Smooth muscle cell (in vitro differentiated cells): ENCODE measurements around the gene ASNS. TPM values are rescaled to one million over a fixed set of nuclear protein-coding genes. Genes with fewer than 3 reads are reported as not detected.
"Not testable (repeated sequence)": the region's sequence is repeated elsewhere in the genome, so short reads cannot be mapped to it uniquely, and the experiment has no call there.

Experiments
- DNase-seq: peaks from one replicate; lab custom pipeline; 2025; ENCODE audit not compliant: unreplicated experiment; lab: John Stamatoyannopoulos, UW
- H2AFZ ChIP-seq: fragments of 200-600 bp; sonication (generic); 2 replicates; pipeline ENCODE4 v1.6.0; 2016; ENCODE audit warnings: antibody characterized with exemption, low read depth, mild to moderate bottlenecking
- H3F3A ChIP-seq: fragments of 200-600 bp; sonication (generic); 2 replicates; pipeline ENCODE4 v1.6.0; 2017; ENCODE audit warnings: antibody characterized with exemption, low read depth
- H3K27ac ChIP-seq: fragments of 200-600 bp; sonication (generic); 2 replicates; pipeline ENCODE4 v1.5.1; 2016; ENCODE audit warnings: low read depth, mild to moderate bottlenecking
- H3K27me3 ChIP-seq: fragments of 200-600 bp; sonication (generic); 2 replicates; pipeline ENCODE4 v1.6.1; 2016; ENCODE audit warnings: low read depth, mild to moderate bottlenecking
- H3K36me3 ChIP-seq: fragments of 200-600 bp; sonication (generic); 2 replicates; pipeline ENCODE4 v1.5.1; 2016; ENCODE audit warnings: low read depth
- H3K4me1 ChIP-seq: fragments of 200-600 bp; sonication (generic); 2 replicates; pipeline ENCODE4 v1.5.1; 2016; ENCODE audit warnings: low read depth
- H3K4me2 ChIP-seq: fragments of 200-600 bp; sonication (generic); 2 replicates; pipeline ENCODE4 v1.6.0; 2016; ENCODE audit warnings: mild to moderate bottlenecking
- H3K4me3 ChIP-seq: fragments of 200-600 bp; sonication (generic); 2 replicates; pipeline ENCODE4 v1.5.1; 2016; ENCODE audit warnings: mild to moderate bottlenecking
- H3K79me2 ChIP-seq: fragments of 200-600 bp; sonication (generic); 2 replicates; pipeline ENCODE4 v1.6.0; 2016; ENCODE audit warnings: low read depth, mild to moderate bottlenecking
- H3K9ac ChIP-seq: fragments of 200-600 bp; sonication (generic); 2 replicates; pipeline ENCODE4 v1.6.0; 2016; ENCODE audit warnings: low read depth
- H3K9me3 ChIP-seq: fragments of 200-600 bp; sonication (generic); replicated peaks from 2 replicates; pipeline ENCODE4 v1.5.1; 2016; ENCODE audit warnings: low read depth
- H4K20me1 ChIP-seq: fragments of 200-600 bp; sonication (generic); 2 replicates; pipeline ENCODE4 v1.6.0; 2016; ENCODE audit warnings: low read depth
- CTCF ChIP-seq: fragments of 200-600 bp; sonication (generic); IDR thresholded peaks from 2 replicates; pipeline ENCODE4 v1.5.1; 2017; ENCODE audit warnings: borderline replicate concordance, mild to moderate bottlenecking, antibody characterized with exemption; ENCODE audit not compliant: insufficient read depth, poor library complexity, severe bottlenecking
- WGBS: methylation state at CpG from one replicate; pipeline ENCODE4 v1.1.7; 2016; ENCODE audit warnings: low lambda C conversion rate; 5-methylcytosine and 5-hydroxymethylcytosine counted together
- polyA plus RNA-seq: library from polyadenylated mRNA; unstranded; fragments of >200 nt; fragmentation: Nextera tagmentation; extraction: Ambion mirVana; gene quantifications from 2 replicates; pipeline ENCODE4 v1.2.1, GENCODE V29; 2016
- total RNA-seq: library from RNA; depleted of rRNA; stranded (reverse); fragments of >200 nt; gene quantifications from 2 replicates; pipeline ENCODE4 v1.2.3, GENCODE V29; 2014

Gene ASNS, protein sequence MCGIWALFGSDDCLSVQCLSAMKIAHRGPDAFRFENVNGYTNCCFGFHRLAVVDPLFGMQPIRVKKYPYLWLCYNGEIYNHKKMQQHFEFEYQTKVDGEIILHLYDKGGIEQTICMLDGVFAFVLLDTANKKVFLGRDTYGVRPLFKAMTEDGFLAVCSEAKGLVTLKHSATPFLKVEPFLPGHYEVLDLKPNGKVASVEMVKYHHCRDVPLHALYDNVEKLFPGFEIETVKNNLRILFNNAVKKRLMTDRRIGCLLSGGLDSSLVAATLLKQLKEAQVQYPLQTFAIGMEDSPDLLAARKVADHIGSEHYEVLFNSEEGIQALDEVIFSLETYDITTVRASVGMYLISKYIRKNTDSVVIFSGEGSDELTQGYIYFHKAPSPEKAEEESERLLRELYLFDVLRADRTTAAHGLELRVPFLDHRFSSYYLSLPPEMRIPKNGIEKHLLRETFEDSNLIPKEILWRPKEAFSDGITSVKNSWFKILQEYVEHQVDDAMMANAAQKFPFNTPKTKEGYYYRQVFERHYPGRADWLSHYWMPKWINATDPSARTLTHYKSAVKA
- total RNA-seq (62.6 and 68.8 TPM in 2 replicates), polyA plus RNA-seq (56.7 and 63.7 TPM in 2 replicates)

- 1% methylated on average over 57 of the region's 58 CpGs for WGBS
Observed at GRCh38 chr7:97872025-97872669, at the start of gene ASNS. ASNS (minus strand) TSS chr7:97872408; CDS start chr7:97869156, 3,252 bp downstream.

DNA sequence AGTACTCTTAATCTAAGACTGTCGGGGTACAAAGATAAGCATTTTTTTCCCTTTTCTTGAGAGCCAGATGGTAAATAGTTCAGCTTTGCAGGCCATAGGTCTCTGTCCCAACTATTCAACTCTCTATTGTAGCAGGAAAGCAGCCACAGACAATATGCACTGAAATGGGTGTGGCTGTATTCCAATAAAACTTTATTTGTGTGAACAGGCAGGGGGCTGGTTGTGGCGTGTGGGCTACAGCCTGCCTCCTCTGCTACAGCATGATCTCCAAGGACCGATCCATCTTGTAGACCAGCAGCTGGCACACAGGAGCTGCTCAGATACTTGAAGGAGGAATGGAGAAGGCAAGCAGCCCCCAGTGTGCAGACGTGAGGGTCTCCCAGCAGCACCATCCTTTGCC lies 49.0 kb upstream of the ASNS start:
- not testable (repeated sequence) for H3K9me3 ChIP-seq, H3F3A ChIP-seq, H3K27me3 ChIP-seq, H2AFZ ChIP-seq, H4K20me1 ChIP-seq, H3K9ac ChIP-seq, H3K36me3 ChIP-seq, H3K27ac ChIP-seq, DNase-seq, H3K4me1 ChIP-seq, H3K79me2 ChIP-seq, H3K4me2 ChIP-seq, H3K4me3 ChIP-seq
- 79% methylated on average over 4 of the region's 4 CpGs for WGBS

More at GRCh38 chr7:97872025-97872669, at the start of gene ASNS:
- Histone ChIP-seq H3K27ac (peak within 1 kb of the TSS; percentile 52), H3F3A (no peaks in the 10 kb centered on the region), H3K79me2 (peaks cover 32% of the 10 kb centered on the region), H3K36me3 (no peaks in the 10 kb centered on the region), H3K27me3 (no peaks in the 10 kb centered on the region), H4K20me1 (peaks cover 8% of the 10 kb centered on the region), H3K4me3 (peak within 1 kb of the TSS; percentile 86), H3K4me2 (peak within 1 kb of the TSS; percentile 87), H3K4me1 (peaks cover 8% of the 10 kb centered on the region), H2AFZ (peak within 1 kb of the TSS; percentile 93), H3K9ac (peak within 1 kb of the TSS; percentile 77), H3K9me3 (no peaks in the 10 kb centered on the region)
- no peak for TF ChIP-seq CTCF
- peak; percentile 68 for DNase-seq

DNA sequence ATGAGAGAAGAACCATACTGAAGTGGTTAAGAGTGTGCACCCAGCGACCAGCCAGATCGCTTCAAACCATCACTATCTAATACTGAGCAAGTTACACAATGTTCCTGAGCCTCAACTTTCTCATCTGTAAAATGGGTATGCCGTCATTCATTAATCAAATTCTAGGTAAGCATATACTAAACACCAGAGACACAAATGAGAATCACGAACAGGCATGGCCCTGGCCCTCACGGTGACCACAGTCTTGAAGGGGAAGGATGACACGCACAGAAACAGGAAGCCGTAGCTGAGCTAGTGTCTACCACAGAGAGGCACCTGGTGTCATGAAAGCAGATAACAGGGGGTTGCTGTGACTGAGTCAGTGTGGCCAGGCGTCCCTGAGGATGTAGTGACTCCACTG lies 43.1 kb upstream of the ASNS start:
- not testable (repeated sequence) for DNase-seq, H3K9ac ChIP-seq, H3K9me3 ChIP-seq, H4K20me1 ChIP-seq, H3K4me2 ChIP-seq, H3K27ac ChIP-seq, H3K4me3 ChIP-seq, H3K36me3 ChIP-seq, H3F3A ChIP-seq, H3K4me1 ChIP-seq, H3K79me2 ChIP-seq, H3K27me3 ChIP-seq, H2AFZ ChIP-seq
- 91% methylated on average over 8 of the region's 8 CpGs for WGBS

GRCh38 chr7:97912294-97912693 lies 40.1 kb upstream of the ASNS start:
- H3K9me3 ChIP-seq, H3K4me1 ChIP-seq, H2AFZ ChIP-seq, H3F3A ChIP-seq, H3K79me2 ChIP-seq, H3K27me3 ChIP-seq, DNase-seq, H3K4me2 ChIP-seq, H3K36me3 ChIP-seq, H3K4me3 ChIP-seq, H3K27ac ChIP-seq, H4K20me1 ChIP-seq, H3K9ac ChIP-seq: not testable (repeated sequence)
- WGBS, result 35% methylated on average over 5 of the region's 5 CpGs

GRCh38 chr7:97896893-97897292 lies 24.7 kb upstream of the ASNS start:
- H4K20me1 ChIP-seq, result not testable (repeated sequence)
- 93% methylated on average over 2 of the region's 2 CpGs for WGBS

DNA sequence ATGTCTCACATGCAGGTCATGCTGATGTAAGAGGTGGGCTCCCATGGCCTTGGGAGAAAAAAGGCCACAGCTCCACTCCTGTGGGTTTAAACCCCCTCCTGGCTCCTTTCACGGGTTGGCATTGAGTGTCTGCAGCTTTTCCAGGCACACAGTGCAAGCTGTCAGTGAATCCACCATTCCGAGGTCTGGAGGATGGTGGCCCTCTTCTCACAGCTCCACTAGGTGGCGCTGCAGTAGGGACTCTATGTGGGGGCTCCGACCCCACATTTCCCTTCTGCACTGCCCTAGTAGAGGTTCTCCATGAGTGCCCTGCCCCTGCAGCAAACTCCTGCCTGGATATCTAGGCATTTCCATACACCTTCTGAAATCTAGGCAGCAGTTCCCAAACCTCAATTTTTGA lies 19.5 kb upstream of the ASNS start:
- H3K9ac ChIP-seq, H3K4me3 ChIP-seq, DNase-seq, H4K20me1 ChIP-seq, H2AFZ ChIP-seq, H3F3A ChIP-seq, H3K79me2 ChIP-seq, H3K27ac ChIP-seq, H3K36me3 ChIP-seq, H3K4me1 ChIP-seq, H3K4me2 ChIP-seq, H3K27me3 ChIP-seq, H3K9me3 ChIP-seq: not testable (repeated sequence)
- 75% methylated on average over 2 of the region's 4 CpGs for WGBS

More at GRCh38 chr7:97896893-97897292, 24.7 kb upstream of the ASNS start:
- not testable (repeated sequence) for DNase-seq, H3K4me1 ChIP-seq, H2AFZ ChIP-seq, H3K36me3 ChIP-seq, H3K79me2 ChIP-seq, H3K4me3 ChIP-seq, H3K27me3 ChIP-seq, H3F3A ChIP-seq, H3K4me2 ChIP-seq, H3K27ac ChIP-seq, H3K9me3 ChIP-seq, H3K9ac ChIP-seq

DNA sequence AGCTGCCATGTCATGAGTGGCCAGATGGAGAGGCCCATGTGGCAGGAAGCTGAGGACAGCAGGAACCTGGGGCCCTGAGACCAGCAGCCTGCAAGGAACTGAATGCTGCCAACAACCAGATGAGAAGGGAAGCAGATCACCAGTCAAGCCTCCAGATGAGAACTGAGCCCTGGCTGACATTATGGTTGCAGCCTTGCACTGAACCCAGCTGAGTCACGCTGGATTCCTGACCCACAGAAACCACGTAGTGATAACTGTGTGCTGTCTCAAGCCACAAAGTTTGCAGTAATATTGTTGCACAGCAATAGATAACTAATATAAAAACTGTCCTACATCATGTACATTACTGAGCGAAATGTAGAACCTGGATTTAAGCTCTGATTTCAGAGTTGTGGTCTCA lies 7.3 kb upstream of the ASNS start:
- H3K4me1 ChIP-seq, H3K9ac ChIP-seq, H3K4me3 ChIP-seq, H3K9me3 ChIP-seq, H3K27ac ChIP-seq, H3K4me2 ChIP-seq, DNase-seq, H3F3A ChIP-seq, H3K36me3 ChIP-seq, H3K79me2 ChIP-seq, H2AFZ ChIP-seq, H3K27me3 ChIP-seq, H4K20me1 ChIP-seq: not testable (repeated sequence)
- 54% methylated on average over 3 of the region's 3 CpGs for WGBS
